ENCODE data around the gene SARDH.

Gene SARDH

DNA sequence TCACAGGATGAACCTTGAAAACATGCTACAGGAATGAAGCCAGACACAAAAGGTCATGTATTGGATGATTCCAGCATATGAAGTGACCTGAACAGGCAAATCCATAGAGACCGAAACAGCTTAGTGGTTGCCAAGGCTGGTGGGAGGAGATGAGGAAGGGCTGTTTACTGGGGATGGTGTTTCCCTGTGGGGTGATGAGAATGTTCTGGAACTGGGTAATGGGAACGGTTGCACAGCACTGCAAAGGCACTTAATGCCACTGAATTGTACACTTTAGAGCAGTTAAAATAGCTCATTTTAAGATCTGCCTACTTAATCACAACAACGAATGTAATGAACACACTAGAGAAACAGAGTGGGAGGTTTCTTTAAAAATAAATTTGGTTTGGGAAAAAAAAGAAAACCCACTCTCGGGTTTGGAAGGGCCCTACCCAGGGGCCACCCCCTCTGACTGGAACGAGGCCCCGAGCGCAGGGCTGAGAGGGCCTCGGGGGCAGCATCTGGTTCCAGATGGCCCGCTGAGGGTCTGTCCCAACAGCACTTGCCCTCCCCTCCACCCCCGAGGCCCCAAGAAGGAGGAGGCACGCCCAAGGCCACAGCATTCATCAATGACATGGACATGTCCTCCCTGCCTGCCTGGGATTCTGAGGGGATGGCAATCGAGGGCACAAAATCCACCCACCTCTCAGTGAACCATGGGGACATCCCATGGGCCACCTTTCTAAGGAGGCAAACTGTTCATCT lies 31.7 kb downstream of the SARDH start:
- H3K27ac ChIP-seq (ENCODE audit: low read depth, low read length) = 0 out of 2 replicates have a peak overlapping the region, but pooled peaks have one; percentile 15
- no peaks in the 10 kb centered on the region for H4K20me1 ChIP-seq (ENCODE audit: control insufficient read depth, insufficient read depth, low read depth, low read length)
- H3K4me3 ChIP-seq (ENCODE audit: low read length) = no peak overlapping the region
- H3K27me3 ChIP-seq (ENCODE audit: control insufficient read depth, low read length) = no peaks in the 10 kb centered on the region
- peaks cover 20% of the 10 kb centered on the region for H3F3A ChIP-seq (ENCODE audit: control insufficient read depth, insufficient read depth)
- no peaks in the 10 kb centered on the region for H3K79me2 ChIP-seq (ENCODE audit: control insufficient read depth, low read length)
- H3K36me3 ChIP-seq (ENCODE audit: control insufficient read depth, low read length) = no peaks in the 10 kb centered on the region
- no peaks in the 10 kb centered on the region for H3K9me3 ChIP-seq (ENCODE audit: control insufficient read depth, insufficient read depth, low read length)
- peaks cover 100% of the 10 kb centered on the region for H3K4me1 ChIP-seq (ENCODE audit: control insufficient read depth, low read length)
- H3K4me2 ChIP-seq (ENCODE audit: low read length) = peak overlapping the region; percentile 26
- no peaks in the 10 kb centered on the region for H3K9me2 ChIP-seq (replicated peaks; ENCODE audit: control insufficient read depth, low read length)
- no peak for TF ChIP-seq EZH2phosphoT487 (IDR thresholded peaks at IDR 0.05; ENCODE audit: borderline replicate concordance, low read length)
- TF ChIP-seq, protein P1, sequence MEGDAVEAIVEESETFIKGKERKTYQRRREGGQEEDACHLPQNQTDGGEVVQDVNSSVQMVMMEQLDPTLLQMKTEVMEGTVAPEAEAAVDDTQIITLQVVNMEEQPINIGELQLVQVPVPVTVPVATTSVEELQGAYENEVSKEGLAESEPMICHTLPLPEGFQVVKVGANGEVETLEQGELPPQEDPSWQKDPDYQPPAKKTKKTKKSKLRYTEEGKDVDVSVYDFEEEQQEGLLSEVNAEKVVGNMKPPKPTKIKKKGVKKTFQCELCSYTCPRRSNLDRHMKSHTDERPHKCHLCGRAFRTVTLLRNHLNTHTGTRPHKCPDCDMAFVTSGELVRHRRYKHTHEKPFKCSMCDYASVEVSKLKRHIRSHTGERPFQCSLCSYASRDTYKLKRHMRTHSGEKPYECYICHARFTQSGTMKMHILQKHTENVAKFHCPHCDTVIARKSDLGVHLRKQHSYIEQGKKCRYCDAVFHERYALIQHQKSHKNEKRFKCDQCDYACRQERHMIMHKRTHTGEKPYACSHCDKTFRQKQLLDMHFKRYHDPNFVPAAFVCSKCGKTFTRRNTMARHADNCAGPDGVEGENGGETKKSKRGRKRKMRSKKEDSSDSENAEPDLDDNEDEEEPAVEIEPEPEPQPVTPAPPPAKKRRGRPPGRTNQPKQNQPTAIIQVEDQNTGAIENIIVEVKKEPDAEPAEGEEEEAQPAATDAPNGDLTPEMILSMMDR (IDR thresholded peaks at IDR 0.05; ENCODE audit: low read depth, low read length, poor library complexity, severe bottlenecking) = no peak

DNA sequence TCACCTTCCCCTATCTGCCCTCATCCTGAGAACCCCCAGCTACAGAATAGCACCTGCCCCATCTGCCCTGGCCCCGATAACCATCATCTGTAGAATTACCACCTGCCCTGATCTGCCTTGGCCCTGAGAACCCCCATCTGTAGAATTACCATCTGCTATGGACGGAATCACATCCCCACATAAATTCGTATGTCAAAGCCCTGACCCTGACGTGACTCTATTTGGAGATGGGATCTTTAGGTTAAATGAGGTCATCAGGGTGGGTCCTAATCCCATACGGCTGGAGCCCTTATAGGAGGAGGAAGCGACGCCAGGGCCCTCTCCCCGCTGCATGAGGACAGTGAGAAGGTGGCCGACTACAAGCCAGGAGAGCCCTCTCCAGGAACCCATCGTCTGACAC lies 32.6 kb downstream of the SARDH start:
- no peaks in the 10 kb centered on the region for H3K9me3 ChIP-seq (ENCODE audit: control insufficient read depth, insufficient read depth, low read length)
- H3K79me2 ChIP-seq (ENCODE audit: control insufficient read depth, low read length) = no peaks in the 10 kb centered on the region
- H3K36me3 ChIP-seq (ENCODE audit: control insufficient read depth, low read length) = no peaks in the 10 kb centered on the region
- peaks cover 100% of the 10 kb centered on the region for H3K4me1 ChIP-seq (ENCODE audit: control insufficient read depth, low read length)
- no peaks in the 10 kb centered on the region for H3K9me2 ChIP-seq (replicated peaks; ENCODE audit: control insufficient read depth, low read length)
- no peak overlapping the region for H3K4me2 ChIP-seq (ENCODE audit: low read length)
- H4K20me1 ChIP-seq (ENCODE audit: control insufficient read depth, insufficient read depth, low read depth, low read length) = no peaks in the 10 kb centered on the region
- H3K4me3 ChIP-seq (ENCODE audit: low read length) = no peak overlapping the region
- no peak overlapping the region for H3K27ac ChIP-seq (ENCODE audit: low read depth, low read length)
- H3F3A ChIP-seq (ENCODE audit: control insufficient read depth, insufficient read depth) = peaks cover 20% of the 10 kb centered on the region
- no peaks in the 10 kb centered on the region for H3K27me3 ChIP-seq (ENCODE audit: control insufficient read depth, low read length)
- no peak for TF ChIP-seq EZH2phosphoT487 (IDR thresholded peaks at IDR 0.05; ENCODE audit: borderline replicate concordance, low read length)
- TF ChIP-seq, protein P1 (IDR thresholded peaks at IDR 0.05; ENCODE audit: low read depth, low read length, poor library complexity, severe bottlenecking) = no peak

DNA sequence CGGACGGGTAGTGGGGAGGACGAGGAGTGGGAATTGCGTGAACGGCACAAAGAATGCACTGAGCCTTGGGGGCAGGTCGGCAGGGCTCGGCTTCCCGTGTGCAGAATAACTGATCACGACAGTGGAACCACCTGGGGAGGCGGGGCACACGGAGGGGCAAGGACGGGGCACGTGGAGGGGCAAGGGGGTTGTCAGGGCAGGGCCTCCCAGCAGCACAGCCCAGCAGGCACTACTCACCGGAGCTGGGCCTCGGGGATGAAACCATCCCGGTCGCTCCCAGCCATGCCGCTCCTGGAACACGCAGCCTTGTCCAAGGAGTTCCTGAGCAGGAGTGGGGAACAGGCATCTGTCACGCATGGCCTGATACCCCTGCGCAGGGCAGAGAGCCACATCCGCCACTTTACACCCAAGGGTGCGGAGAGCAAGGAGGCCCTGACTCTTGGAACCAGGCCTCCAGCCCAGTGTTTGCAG lies 33.4 kb downstream of the SARDH start:
- H4K20me1 ChIP-seq (ENCODE audit: control insufficient read depth, insufficient read depth, low read depth, low read length) = no peaks in the 10 kb centered on the region
- H3K27me3 ChIP-seq (ENCODE audit: control insufficient read depth, low read length) = no peaks in the 10 kb centered on the region

More for the DNA sequence above, 33.4 kb downstream of the SARDH start:
- Histone ChIP-seq H3K4me3 (ENCODE audit: low read length) (no peak overlapping the region), H3F3A (ENCODE audit: control insufficient read depth, insufficient read depth) (peaks cover 16% of the 10 kb centered on the region), H3K27ac (ENCODE audit: low read depth, low read length) (no peak overlapping the region), H3K4me1 (ENCODE audit: control insufficient read depth, low read length) (peaks cover 98% of the 10 kb centered on the region), H3K79me2 (ENCODE audit: control insufficient read depth, low read length) (no peaks in the 10 kb centered on the region; the same call in 1 of the 2 replicates), H3K9me3 (ENCODE audit: control insufficient read depth, insufficient read depth, low read length) (no peaks in the 10 kb centered on the region), H3K9me2 (replicated peaks; ENCODE audit: control insufficient read depth, low read length) (no peaks in the 10 kb centered on the region), H3K36me3 (ENCODE audit: control insufficient read depth, low read length) (no peaks in the 10 kb centered on the region), H3K4me2 (ENCODE audit: low read length) (no peak overlapping the region)
- TF ChIP-seq EZH2phosphoT487 (IDR thresholded peaks at IDR 0.05; ENCODE audit: borderline replicate concordance, low read length) = no peak
- TF ChIP-seq, protein P1 (IDR thresholded peaks at IDR 0.05; ENCODE audit: low read depth, low read length, poor library complexity, severe bottlenecking) = no peak
